Mesothelial cell of epicardium (in vitro differentiated cells): Measurements from ENCODE around the gene FAM168A. TPM values are rescaled to one million over a fixed set of nuclear protein-coding genes. Genes with fewer than 3 reads are reported as not detected.

Experiments used
- DNase-seq, 2 experiments: peaks; one replicate each; pipeline ENCODE4 v3.0.0; 2021; ENCODE audit warnings: low spot score in 2 of 2; ENCODE audit not compliant: unreplicated experiment in 2 of 2
- H3K27ac Mint-ChIP-seq: 2 replicates; pipeline ENCODE4 v1.8.0; 2021; ENCODE audit warnings: mixed read lengths
- H3K27me3 Mint-ChIP-seq: 2 replicates; pipeline ENCODE4 v1.8.0; 2021; ENCODE audit warnings: low read depth, mixed read lengths
- H3K36me3 Mint-ChIP-seq: 2 replicates; pipeline ENCODE4 v1.8.0; 2021; ENCODE audit warnings: mixed read lengths
- H3K4me1 Mint-ChIP-seq: 2 replicates; pipeline ENCODE4 v1.8.0; 2021; ENCODE audit warnings: mixed read lengths
- H3K4me3 Mint-ChIP-seq: 2 replicates; pipeline ENCODE4 v1.8.0; 2021; ENCODE audit warnings: mild to moderate bottlenecking, moderate library complexity, mixed read lengths
- H3K9me3 Mint-ChIP-seq: 2 replicates; pipeline ENCODE4 v1.8.0; 2021; ENCODE audit warnings: mixed read lengths
- total RNA-seq: library from RNA; stranded (reverse); gene quantifications from 3 replicates; pipeline ENCODE4 v1.2.1, GENCODE V29; 2021
- TF ChIP-seq, protein P1 (sequence below): fragments of 200-600 bp; sonication (generic); IDR thresholded peaks from one replicate; pipeline ENCODE4 v1.5.0; 2021; ENCODE audit warnings: antibody characterized with exemption; ENCODE audit not compliant: unreplicated experiment

The FAM168A gene
- total RNA-seq, 1 donor from 2014 or later = 61.8 TPM

DNA sequence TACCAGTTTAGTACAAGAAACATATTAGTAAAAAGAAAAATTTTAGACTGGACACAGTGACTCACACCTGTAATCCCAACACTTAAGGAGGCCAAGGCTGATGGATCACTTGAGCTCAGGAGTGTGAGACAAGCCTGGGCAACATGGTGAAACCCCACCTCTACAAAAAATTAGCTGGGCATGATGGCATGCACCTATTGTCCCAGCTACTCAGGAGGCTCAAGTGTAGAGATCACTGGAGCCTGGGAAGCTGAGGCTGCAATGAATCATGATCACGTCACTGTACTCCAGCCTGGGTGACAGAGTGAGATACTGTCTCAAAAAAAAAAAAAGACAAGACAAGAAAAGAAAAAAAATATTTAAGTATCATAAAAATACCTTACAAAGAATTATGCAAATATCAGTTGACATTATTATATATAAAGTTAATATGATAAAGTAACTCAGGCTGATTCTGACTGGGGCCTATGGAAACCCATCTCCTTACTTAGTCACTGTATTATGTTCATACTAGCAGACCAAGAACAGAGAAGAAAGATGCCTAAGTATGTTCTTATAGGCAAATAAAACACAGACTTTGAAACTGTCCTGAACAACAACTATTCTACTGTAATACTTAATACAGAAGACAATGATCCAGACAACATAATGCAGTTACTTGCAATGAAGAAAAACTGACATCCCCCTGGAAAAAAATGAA lies 27.3 kb downstream of the FAM168A start:
- Mint-ChIP-seq H3K36me3 (peaks cover 17% of the 10 kb centered on the region), H3K27ac (peak overlapping the region; percentile 16), H3K27me3 (no peaks in the 10 kb centered on the region), H3K9me3 (peaks cover 7% of the 10 kb centered on the region), H3K4me3 (no peak overlapping the region), H3K4me1 (peaks cover 15% of the 10 kb centered on the region)
- TF ChIP-seq, protein P1, sequence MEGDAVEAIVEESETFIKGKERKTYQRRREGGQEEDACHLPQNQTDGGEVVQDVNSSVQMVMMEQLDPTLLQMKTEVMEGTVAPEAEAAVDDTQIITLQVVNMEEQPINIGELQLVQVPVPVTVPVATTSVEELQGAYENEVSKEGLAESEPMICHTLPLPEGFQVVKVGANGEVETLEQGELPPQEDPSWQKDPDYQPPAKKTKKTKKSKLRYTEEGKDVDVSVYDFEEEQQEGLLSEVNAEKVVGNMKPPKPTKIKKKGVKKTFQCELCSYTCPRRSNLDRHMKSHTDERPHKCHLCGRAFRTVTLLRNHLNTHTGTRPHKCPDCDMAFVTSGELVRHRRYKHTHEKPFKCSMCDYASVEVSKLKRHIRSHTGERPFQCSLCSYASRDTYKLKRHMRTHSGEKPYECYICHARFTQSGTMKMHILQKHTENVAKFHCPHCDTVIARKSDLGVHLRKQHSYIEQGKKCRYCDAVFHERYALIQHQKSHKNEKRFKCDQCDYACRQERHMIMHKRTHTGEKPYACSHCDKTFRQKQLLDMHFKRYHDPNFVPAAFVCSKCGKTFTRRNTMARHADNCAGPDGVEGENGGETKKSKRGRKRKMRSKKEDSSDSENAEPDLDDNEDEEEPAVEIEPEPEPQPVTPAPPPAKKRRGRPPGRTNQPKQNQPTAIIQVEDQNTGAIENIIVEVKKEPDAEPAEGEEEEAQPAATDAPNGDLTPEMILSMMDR = no peak
- DNase-seq = no peak

GRCh38 chr11:73566977-73567755 lies 30.7 kb downstream of the FAM168A start:
- H3K27ac Mint-ChIP-seq = peak overlapping the region; percentile 45
- peaks cover 3% of the 10 kb centered on the region for H3K36me3 Mint-ChIP-seq
- no peaks in the 10 kb centered on the region for H3K27me3 Mint-ChIP-seq
- DNase-seq = no peak
- TF ChIP-seq, protein P1 = no peak
- H3K4me3 Mint-ChIP-seq = no peak overlapping the region
- H3K9me3 Mint-ChIP-seq = no peaks in the 10 kb centered on the region
- peaks cover 15% of the 10 kb centered on the region for H3K4me1 Mint-ChIP-seq

GRCh38 chr11:73566422-73566821 lies 31.5 kb downstream of the FAM168A start:
- Mint-ChIP-seq H3K4me1 (peaks cover 15% of the 10 kb centered on the region), H3K36me3 (peaks cover 3% of the 10 kb centered on the region), H3K27me3 (no peaks in the 10 kb centered on the region), H3K9me3 (no peaks in the 10 kb centered on the region), H3K27ac (no peak overlapping the region), H3K4me3 (no peak overlapping the region)
- no peak for DNase-seq
- TF ChIP-seq, protein P1 = no peak

- TF ChIP-seq, protein P1 = no peak
- H3K4me1 Mint-ChIP-seq = peaks cover 13% of the 10 kb centered on the region
- no peak overlapping the region for H3K27ac Mint-ChIP-seq
- H3K9me3 Mint-ChIP-seq = no peaks in the 10 kb centered on the region
- H3K4me3 Mint-ChIP-seq = no peak overlapping the region
- peaks cover under 1% of the 10 kb centered on the region for H3K36me3 Mint-ChIP-seq
- no peaks in the 10 kb centered on the region for H3K27me3 Mint-ChIP-seq
- DNase-seq = no peak
These were observed 32.1 kb downstream of the FAM168A start for GRCh38 chr11:73565804-73566203.

- TF ChIP-seq, protein P1 = no peak
- Mint-ChIP-seq H3K27ac (no peak overlapping the region), H3K9me3 (no peaks in the 10 kb centered on the region), H3K36me3 (no peaks in the 10 kb centered on the region), H3K4me1 (peaks cover 12% of the 10 kb centered on the region), H3K27me3 (no peaks in the 10 kb centered on the region), H3K4me3 (no peak overlapping the region)
- no peak for DNase-seq
These were observed 33.0 kb downstream of the FAM168A start for GRCh38 chr11:73564903-73565302.
